HUES48 (cell line): Measurements from ENCODE around the gene CTDP1.

Source experiments
- H3K27ac ChIP-seq: one replicate; pipeline ENCODE4 v1.7.0; 2013; ENCODE audit warnings: low read depth, low read length, inconsistent platforms
- H3K27me3 ChIP-seq: 2 replicates; pipeline ENCODE4 v1.6.1; 2013; ENCODE audit warnings: mild to moderate bottlenecking, low read length; ENCODE audit not compliant: control insufficient read depth, insufficient read depth
- H3K36me3 ChIP-seq: 2 replicates; pipeline ENCODE4 v1.6.1; 2013; ENCODE audit warnings: low read length; ENCODE audit not compliant: control insufficient read depth, insufficient read depth
- H3K4me1 ChIP-seq: 2 replicates; pipeline ENCODE4 v1.6.1; 2013; ENCODE audit warnings: mild to moderate bottlenecking, low read length; ENCODE audit not compliant: control insufficient read depth, insufficient read depth
- H3K4me3 ChIP-seq: 2 replicates; pipeline ENCODE4 v1.5.1; 2013; ENCODE audit warnings: mild to moderate bottlenecking, low read depth, low read length
- H3K9ac ChIP-seq: 2 replicates; pipeline ENCODE4 v1.6.1; 2013; ENCODE audit warnings: mild to moderate bottlenecking, low read depth, low read length, moderate library complexity
- H3K9me3 ChIP-seq: 2 replicates; pipeline ENCODE4 v1.6.1; 2013; ENCODE audit warnings: low read length; ENCODE audit not compliant: control insufficient read depth, insufficient read depth

The CTDP1 gene

DNA sequence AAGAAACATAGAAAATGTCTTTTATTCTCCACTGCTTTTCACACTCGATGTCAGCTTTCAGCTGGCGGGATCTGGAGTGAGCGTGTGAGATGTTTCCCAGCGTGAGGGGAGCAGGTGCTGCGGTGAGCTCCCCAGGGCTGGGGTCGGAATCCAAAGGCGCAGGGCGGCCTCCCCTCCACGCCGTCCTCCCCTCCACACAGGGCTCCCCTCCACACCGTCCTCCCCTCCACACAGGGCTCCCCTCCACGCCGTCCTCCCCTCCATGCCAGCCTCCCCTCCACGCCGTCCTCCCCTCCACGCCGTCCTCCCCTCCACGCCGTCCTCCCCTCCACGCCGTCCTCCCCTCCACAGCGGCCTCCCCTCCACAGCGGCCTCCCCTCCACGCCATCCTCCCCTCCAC, 91.2 kb downstream of the CTDP1 start:
- no peak overlapping the region for H3K27ac ChIP-seq
- H3K9ac ChIP-seq, result no peak overlapping the region
- peaks cover 3% of the 10 kb centered on the region; the same call in 1 of the 2 replicates for H3K9me3 ChIP-seq
- H3K27me3 ChIP-seq, result no peaks in the 10 kb centered on the region
- H3K4me3 ChIP-seq, result no peak overlapping the region
- no peaks in the 10 kb centered on the region for H3K36me3 ChIP-seq
- no peaks in the 10 kb centered on the region for H3K4me1 ChIP-seq

DNA sequence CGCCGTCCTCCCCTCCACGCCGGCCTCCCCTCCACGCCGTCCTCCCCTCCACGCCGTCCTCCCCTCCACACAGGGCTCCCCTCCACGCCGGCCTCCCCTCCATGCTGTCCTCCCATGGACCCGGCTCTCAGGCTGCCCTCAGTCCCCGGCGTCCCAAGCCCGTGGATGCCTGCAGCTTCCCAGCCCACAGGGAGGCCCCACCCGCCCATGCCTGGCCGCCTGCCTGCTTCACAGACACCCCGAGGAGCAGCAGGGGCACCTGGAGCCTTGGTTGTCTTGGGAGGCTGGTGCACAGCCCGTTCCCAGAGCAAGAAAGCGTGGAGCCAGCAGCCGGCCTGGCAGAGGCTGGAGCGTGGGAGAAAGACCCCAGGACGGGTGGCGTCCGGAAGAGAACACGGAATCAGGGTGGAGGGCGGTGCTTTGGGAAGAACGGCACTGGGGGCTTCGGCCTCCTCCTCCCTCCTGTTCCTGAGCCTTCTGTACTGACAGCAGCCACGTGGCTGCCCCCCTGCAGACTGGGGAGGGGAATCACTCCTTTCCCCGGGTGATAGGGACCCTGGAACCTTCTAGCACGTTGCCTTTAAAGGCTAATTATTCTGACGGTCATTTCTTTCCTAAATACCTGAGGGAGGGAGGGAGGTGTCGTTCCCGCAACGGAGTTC, 92.0 kb downstream of the CTDP1 start:
- Histone ChIP-seq H3K4me1 (no peaks in the 10 kb centered on the region), H3K9me3 (peaks cover 3% of the 10 kb centered on the region; the same call in 1 of the 2 replicates), H3K27ac (no peak overlapping the region), H3K27me3 (no peaks in the 10 kb centered on the region), H3K4me3 (no peak overlapping the region), H3K9ac (no peak overlapping the region), H3K36me3 (no peaks in the 10 kb centered on the region)

DNA sequence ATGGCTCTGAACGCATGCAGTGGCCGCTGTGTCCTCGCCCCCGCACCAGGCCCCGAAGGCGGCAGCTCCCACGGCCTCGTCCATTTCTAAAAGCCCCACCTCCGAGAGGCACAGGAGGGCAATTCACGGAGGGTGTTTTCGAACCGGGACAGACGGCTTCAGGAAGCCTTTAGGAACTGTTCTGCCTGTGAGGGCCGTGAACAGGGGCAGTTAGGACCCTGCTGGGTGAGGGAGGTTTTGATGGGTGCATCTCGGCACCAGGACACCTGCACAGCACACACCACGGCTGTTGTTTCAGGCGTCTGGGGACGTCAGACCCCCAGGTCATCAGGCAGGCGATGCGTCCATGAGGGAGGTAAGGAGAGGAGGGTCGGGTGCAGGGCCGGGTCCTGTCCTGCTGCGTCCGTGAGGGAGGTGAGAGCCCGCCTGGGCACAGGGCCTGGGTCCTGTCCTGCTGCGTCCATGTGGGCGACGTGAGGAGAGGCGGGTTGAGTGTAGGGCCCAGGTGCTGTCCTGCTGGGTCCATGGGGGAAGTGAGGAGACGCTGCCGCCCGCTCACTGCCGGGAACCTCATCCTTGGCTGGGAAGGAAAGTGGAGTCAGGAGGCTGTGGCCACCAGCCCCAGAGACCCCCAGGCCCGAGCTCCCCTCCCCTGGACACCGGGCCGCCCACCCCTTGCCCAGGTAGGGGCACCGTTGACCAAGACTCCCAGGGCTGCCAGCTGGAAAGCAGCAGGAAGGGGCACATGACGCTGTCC, 92.7 kb downstream of the CTDP1 start:
- no peaks in the 10 kb centered on the region for H3K4me1 ChIP-seq
- no peak overlapping the region for H3K9ac ChIP-seq
- H3K27me3 ChIP-seq, result no peaks in the 10 kb centered on the region
- peaks cover 3% of the 10 kb centered on the region; the same call in 1 of the 2 replicates for H3K9me3 ChIP-seq
- no peak overlapping the region for H3K27ac ChIP-seq
- H3K36me3 ChIP-seq, result no peaks in the 10 kb centered on the region
- H3K4me3 ChIP-seq, result no peak overlapping the region

DNA sequence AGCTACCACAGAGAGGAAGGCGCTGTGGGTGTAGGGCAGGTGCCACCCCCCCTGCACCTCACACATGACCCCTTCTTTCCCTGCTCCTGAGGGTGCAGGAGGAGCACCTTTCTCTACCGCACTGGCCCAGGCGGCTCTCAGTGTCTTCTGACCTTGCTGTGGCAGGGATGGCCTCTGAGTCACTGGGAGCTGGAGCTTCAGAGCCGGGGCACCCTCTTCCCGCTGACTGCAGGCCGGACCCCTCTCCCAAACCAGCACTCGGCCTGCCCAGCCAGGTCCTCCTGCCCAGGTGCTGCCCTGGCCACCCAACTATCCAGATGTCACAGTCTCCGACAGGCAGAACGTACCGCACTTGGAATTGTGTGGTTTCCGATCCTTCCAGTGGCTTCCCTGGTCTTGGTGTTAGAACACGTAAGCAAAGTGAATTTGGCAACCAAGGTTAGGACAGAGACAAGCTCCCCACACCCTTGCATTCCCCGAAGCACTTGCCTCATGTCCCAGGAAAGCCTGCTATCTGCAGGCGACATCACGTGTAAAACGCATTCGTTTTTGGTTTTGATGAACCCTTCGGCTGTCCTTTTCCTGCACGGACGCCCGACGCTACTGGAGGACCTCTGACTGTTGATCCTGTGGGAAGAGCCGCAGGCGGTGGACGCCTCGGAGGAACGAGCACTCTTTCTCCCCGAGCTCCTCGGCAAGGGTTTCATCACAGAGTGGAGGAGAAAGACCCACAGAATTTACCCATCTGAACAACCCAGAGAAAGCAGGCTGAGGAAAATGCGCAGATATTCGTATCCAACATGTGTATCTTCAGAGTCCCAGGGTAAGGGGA, 93.5 kb downstream of the CTDP1 start:
- Histone ChIP-seq H3K4me3 (no peak overlapping the region), H3K27ac (no peak overlapping the region), H3K9me3 (no peaks in the 10 kb centered on the region), H3K9ac (no peak overlapping the region), H3K36me3 (no peaks in the 10 kb centered on the region), H3K27me3 (no peaks in the 10 kb centered on the region), H3K4me1 (no peaks in the 10 kb centered on the region)

DNA sequence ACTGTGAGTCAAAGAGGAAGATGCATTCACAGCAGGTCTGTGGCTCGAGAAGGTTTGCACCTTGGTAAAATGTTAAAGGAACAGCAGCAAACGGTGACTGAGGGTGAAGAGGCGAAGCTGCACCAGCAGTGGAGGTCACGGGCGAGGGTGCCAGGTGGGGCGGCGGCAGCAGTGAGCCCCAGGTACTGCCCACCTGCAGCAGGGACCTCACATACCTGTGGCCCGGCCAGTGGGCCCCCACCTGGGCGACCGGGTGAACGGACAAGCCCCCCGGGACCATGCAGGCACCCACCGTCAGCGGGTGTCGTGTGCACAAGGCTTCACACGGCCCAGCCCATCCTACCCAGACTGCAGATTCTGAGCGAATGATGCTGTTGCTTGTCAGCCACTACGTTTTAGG, 94.5 kb downstream of the CTDP1 start:
- Histone ChIP-seq H3K27me3 (no peaks in the 10 kb centered on the region), H3K27ac (no peak overlapping the region), H3K9ac (no peak overlapping the region), H3K4me1 (no peaks in the 10 kb centered on the region), H3K36me3 (no peaks in the 10 kb centered on the region), H3K9me3 (no peaks in the 10 kb centered on the region), H3K4me3 (no peak overlapping the region)

DNA sequence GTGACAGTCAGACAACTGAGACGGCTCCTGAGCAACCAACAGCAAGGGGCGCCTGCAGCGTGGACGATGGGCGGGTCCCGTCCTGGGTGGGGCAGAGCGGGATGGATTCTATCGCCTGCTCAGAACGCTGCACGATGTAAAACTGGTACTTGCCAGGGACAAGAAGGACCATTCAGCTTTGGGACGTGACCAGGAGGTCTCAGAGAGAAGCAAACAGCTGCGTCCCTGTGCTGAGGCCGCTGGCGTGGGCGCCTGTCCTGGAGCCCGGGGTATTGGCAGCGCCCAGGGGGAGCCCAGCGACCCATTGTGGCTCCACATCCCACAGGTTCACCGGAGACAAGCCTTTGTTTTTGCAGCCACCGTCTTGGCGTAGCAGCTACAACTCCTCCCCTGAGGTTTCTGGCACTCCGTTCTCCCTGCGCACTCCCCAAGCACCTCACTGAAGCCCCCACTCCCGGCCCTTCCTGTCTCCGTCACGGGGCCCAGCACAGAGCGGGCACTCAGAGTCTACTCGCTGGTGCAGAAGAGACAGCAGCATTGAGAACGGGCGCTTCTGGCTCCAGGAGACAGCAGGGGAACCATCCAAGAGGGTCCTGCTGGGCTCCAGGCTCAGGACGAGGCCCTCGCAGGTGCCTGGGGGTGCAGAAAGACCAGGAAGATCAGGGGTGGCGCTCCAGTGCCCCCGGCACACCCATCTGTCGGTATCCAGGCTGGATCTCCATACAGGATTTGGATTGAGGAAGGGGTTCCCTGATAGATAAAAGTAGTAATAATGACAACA, 96.0 kb downstream of the CTDP1 start:
- H3K4me3 ChIP-seq, result no peak overlapping the region
- H3K9me3 ChIP-seq, result no peaks in the 10 kb centered on the region
- H3K36me3 ChIP-seq, result no peaks in the 10 kb centered on the region
- H3K9ac ChIP-seq, result no peak overlapping the region
- H3K27ac ChIP-seq, result no peak overlapping the region
- H3K4me1 ChIP-seq, result no peaks in the 10 kb centered on the region
- H3K27me3 ChIP-seq, result no peaks in the 10 kb centered on the region

DNA sequence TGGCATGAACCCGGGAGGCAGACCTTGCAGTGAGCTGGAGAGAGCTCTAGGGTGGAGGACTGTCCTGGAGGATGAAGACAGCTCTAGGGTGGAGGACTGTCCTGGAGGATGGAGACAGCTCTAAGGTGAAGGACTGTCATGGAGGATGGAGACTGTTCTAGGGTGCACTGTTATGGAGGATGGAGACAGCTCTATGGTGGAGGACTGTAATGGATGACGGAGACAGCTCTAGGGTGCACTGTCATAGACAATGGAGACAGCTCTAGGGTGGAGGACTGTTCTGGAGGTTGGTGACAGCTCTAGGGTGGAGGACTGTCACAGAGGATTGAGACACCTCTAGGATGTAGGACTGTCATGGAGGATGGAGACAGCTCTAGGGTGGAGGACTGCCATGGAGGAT, 97.1 kb downstream of the CTDP1 start:
- no peaks in the 10 kb centered on the region for H3K36me3 ChIP-seq
- H3K4me1 ChIP-seq, result no peaks in the 10 kb centered on the region
- H3K9me3 ChIP-seq, result no peaks in the 10 kb centered on the region
- H3K9ac ChIP-seq, result no peak overlapping the region
- H3K27ac ChIP-seq, result no peak overlapping the region
- no peaks in the 10 kb centered on the region for H3K27me3 ChIP-seq
- no peak overlapping the region for H3K4me3 ChIP-seq

DNA sequence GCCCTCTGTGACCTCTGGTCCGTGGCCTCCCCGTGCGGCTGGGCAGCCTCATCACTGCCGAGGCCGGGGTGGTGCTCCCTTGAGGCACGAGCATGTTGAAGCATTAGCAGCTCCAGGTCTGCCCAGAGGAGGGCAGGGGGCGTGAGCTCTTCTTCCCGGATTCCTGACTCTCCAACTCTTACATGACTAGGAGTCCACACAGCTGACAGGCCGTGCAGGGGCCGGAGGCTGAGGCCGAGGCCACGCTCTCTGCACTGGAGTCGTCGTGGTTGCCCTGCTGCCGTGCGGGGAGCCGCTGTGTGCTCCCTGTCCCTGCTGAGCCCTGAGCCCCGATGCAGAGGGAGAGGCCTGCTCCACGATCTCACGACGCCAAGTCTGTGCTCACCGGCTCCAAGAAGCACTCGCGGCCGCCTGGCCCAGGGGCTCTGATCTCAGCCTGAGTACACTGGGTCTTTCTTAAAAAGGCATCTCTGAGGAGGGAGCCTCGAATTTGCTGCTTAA, 98.7 kb downstream of the CTDP1 start:
- H3K27ac ChIP-seq, result no peak overlapping the region
- H3K9me3 ChIP-seq, result no peaks in the 10 kb centered on the region
- no peaks in the 10 kb centered on the region for H3K36me3 ChIP-seq
- H3K4me3 ChIP-seq, result no peak overlapping the region
- H3K4me1 ChIP-seq, result no peaks in the 10 kb centered on the region
- H3K27me3 ChIP-seq, result no peaks in the 10 kb centered on the region
- H3K9ac ChIP-seq, result no peak overlapping the region

DNA sequence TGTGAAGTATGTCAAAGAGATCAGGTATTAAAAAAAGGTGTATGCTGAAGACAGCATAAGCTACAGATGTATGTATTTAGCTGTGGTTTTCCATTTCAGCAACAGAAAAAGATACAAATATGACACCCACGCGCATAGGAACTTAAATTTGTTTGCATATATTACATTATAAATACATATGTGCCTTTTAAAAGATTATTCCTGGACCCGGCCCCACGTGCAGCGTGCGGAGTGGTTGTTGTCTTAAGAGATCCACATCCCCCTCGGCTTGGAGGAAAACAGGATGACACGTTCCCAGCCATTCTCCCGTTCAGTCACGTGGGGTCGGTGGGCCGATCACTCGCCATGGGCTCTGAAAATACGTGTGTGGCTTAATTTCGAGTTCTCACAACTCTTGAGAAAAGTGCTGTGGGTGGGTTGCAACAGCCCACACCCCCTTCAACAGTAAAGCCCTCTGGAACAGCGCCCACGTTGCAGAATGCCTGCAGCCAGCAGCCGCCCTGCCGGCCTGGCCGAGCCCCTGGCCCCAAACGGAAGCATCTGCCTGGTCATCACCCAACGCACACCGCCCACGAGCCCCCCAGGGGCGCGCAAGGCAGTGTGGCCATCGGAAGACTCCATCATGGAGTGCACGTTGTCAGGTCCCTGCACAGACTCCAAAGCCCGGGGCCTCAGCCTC, 99.6 kb downstream of the CTDP1 start:
- H3K4me1 ChIP-seq, result no peaks in the 10 kb centered on the region
- no peaks in the 10 kb centered on the region for H3K36me3 ChIP-seq
- H3K9me3 ChIP-seq, result no peaks in the 10 kb centered on the region
- H3K4me3 ChIP-seq, result no peak overlapping the region
- H3K9ac ChIP-seq, result no peak overlapping the region
- H3K27me3 ChIP-seq, result no peaks in the 10 kb centered on the region
- no peak overlapping the region for H3K27ac ChIP-seq

DNA sequence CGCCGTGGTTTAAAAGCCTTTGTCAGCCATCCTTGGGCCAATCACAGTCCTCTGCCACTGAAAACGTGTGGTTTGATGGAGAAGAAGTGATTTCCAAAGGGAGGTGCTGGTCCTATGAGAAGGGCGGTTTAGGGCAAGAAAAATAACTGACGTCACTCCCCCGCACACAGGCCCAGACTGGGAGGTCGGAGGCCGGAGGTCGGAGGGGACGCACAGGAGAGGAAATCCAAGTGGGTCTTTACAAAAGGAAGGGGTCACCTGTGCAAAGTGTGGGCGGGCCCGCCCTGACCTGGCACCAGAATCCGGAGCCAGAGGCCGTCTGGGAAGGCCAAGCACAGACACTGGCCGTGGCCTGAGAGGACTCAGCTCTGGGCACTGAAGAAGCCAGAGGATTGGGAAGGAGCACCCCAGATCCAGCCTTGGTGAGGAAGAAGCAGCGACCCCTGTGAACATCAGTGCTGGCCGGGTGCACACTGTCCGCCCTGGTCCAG, 100.1 kb downstream of the CTDP1 start:
- Histone ChIP-seq H3K4me1 (no peaks in the 10 kb centered on the region), H3K36me3 (no peaks in the 10 kb centered on the region), H3K4me3 (no peak overlapping the region), H3K27me3 (no peaks in the 10 kb centered on the region), H3K27ac (no peak overlapping the region), H3K9ac (no peak overlapping the region), H3K9me3 (no peaks in the 10 kb centered on the region)
